IPS DF 19.7 (cell line): ENCODE measurements around the gene ATM.
"Not testable (repeated sequence)": the region's sequence is repeated elsewhere in the genome, so short reads cannot be mapped to it uniquely, and the experiment has no call there.

Experiments used
- DNase-seq: peaks from one replicate; pipeline ENCODE4 v3.0.0-alpha.2; 2013; ENCODE audit warnings: low read depth, low spot score

ATM gene

GRCh38 chr11:108220721-108221336, 2.0 kb upstream of the ATM start:
- no peak for DNase-seq

- DNase-seq, result no peak
Measured at GRCh38 chr11:108221371-108221770, 1.5 kb upstream of the ATM start.

GRCh38 chr11:108221911-108222573, 825 bp upstream of the ATM start:
- DNase-seq, result no peak

- no peak for DNase-seq
Measured at GRCh38 chr11:108223348-108224149, 682 bp downstream of the ATM start.

- DNase-seq, result no peak
Measured at GRCh38 chr11:108224366-108224765, 1.5 kb downstream of the ATM start.

- DNase-seq, result no peak
Measured at GRCh38 chr11:108224911-108225786, 2.3 kb downstream of the ATM start.

GRCh38 chr11:108226036-108226435, 3.2 kb downstream of the ATM start:
- DNase-seq, result no peak

GRCh38 chr11:108228251-108228650, 5.4 kb downstream of the ATM start:
- no peak for DNase-seq

GRCh38 chr11:108233277-108233945, 10.5 kb downstream of the ATM start:
- no peak for DNase-seq

GRCh38 chr11:108235192-108235591, 12.3 kb downstream of the ATM start:
- no peak for DNase-seq

GRCh38 chr11:108235633-108236032, 12.8 kb downstream of the ATM start:
- no peak for DNase-seq

GRCh38 chr11:108237058-108237481, 14.2 kb downstream of the ATM start:
- DNase-seq, result no peak

- DNase-seq, result no peak
Measured at GRCh38 chr11:108239076-108239475, 16.2 kb downstream of the ATM start.

GRCh38 chr11:108241330-108242037, 18.6 kb downstream of the ATM start:
- no peak for DNase-seq

- DNase-seq, result no peak
Measured at GRCh38 chr11:108242422-108242821, 19.6 kb downstream of the ATM start.

- no peak for DNase-seq
Measured at GRCh38 chr11:108246308-108246707, 23.4 kb downstream of the ATM start.

- no peak for DNase-seq
Measured at GRCh38 chr11:108246885-108247284, 24.0 kb downstream of the ATM start.

- DNase-seq, result no peak
Measured at GRCh38 chr11:108253176-108253575, 30.3 kb downstream of the ATM start.

GRCh38 chr11:108269583-108269982, 46.7 kb downstream of the ATM start:
- no peak for DNase-seq

- DNase-seq, result not testable (repeated sequence)
Measured at GRCh38 chr11:108276985-108277616, 54.2 kb downstream of the ATM start.
